HG03442 (cell line): ENCODE measurements around the gene TRAPPC2L.

ENCODE experiments used
- ATAC-seq: cut with Tn5 transposase; IDR thresholded peaks from one replicate; pipeline ENCODE4 v1.9.1; 2021; ENCODE audit warnings: mild to moderate bottlenecking, moderate library complexity; ENCODE audit not compliant: unreplicated experiment

Gene TRAPPC2L

GRCh38 chr16:88837806-88838205 lies 19.1 kb upstream of the TRAPPC2L start:
- ATAC-seq = no peak

GRCh38 chr16:88838566-88838965 lies 18.4 kb upstream of the TRAPPC2L start:
- no peak for ATAC-seq

GRCh38 chr16:88839026-88839529 lies 17.8 kb upstream of the TRAPPC2L start:
- ATAC-seq = no peak

GRCh38 chr16:88839745-88840599 lies 17.0 kb upstream of the TRAPPC2L start:
- no peak for ATAC-seq

- ATAC-seq = no peak
Observed at GRCh38 chr16:88840600-88841215, 16.2 kb upstream of the TRAPPC2L start.

- no peak for ATAC-seq
Observed at GRCh38 chr16:88841521-88842307, 15.2 kb upstream of the TRAPPC2L start.

- no peak for ATAC-seq
Observed at GRCh38 chr16:88842308-88842756, 14.6 kb upstream of the TRAPPC2L start.

- no peak for ATAC-seq
Observed at GRCh38 chr16:88842806-88843205, 14.1 kb upstream of the TRAPPC2L start.

GRCh38 chr16:88843256-88843655 lies 13.7 kb upstream of the TRAPPC2L start:
- no peak for ATAC-seq

GRCh38 chr16:88844419-88845036 lies 12.4 kb upstream of the TRAPPC2L start:
- no peak for ATAC-seq

GRCh38 chr16:88846088-88846487 lies 10.8 kb upstream of the TRAPPC2L start:
- ATAC-seq = no peak

- ATAC-seq = no peak
Observed at GRCh38 chr16:88847654-88848053, 9.3 kb upstream of the TRAPPC2L start.

GRCh38 chr16:88848557-88848956 lies 8.4 kb upstream of the TRAPPC2L start:
- ATAC-seq = no peak

- no peak for ATAC-seq
Observed at GRCh38 chr16:88850531-88851199, 6.3 kb upstream of the TRAPPC2L start.

GRCh38 chr16:88851616-88852015 lies 5.3 kb upstream of the TRAPPC2L start:
- no peak for ATAC-seq

- no peak for ATAC-seq
Observed at GRCh38 chr16:88853325-88853941, 3.5 kb upstream of the TRAPPC2L start.

GRCh38 chr16:88854306-88855111 lies 2.4 kb upstream of the TRAPPC2L start:
- ATAC-seq = no peak

GRCh38 chr16:88855176-88855575 lies 1.8 kb upstream of the TRAPPC2L start:
- no peak for ATAC-seq

GRCh38 chr16:88855736-88856121 lies 1.2 kb upstream of the TRAPPC2L start:
- ATAC-seq = no peak
